ENCODE data around the gene UGGT1. TPM values are rescaled to one million over a fixed set of nuclear protein-coding genes. Genes with fewer than 3 reads are reported as not detected.

The UGGT1 gene
- total and polyA plus RNA-seq, 2 donors from 2014 or later, result 7.0 to 52.3 TPM

- no peak for DNase-seq
- no peak for FAIRE-seq
- H3K9me3 ChIP-seq (ENCODE audit: control insufficient read depth in 2 of 3, insufficient read depth in 1 of 3, low read length in 3 of 3), result no peaks in the 10 kb centered on the region
- no peaks in the 10 kb centered on the region for H3K27me3 ChIP-seq (ENCODE audit: control insufficient read depth, insufficient read depth, low read length)
- H3K4me3 ChIP-seq (ENCODE audit: low read length in 3 of 3), result no peak overlapping the region
- intact Hi-C loops (cut with DNase I), result no loop called here
- no peak overlapping the region for H3K9ac ChIP-seq (ENCODE audit: low read length in 3 of 3)
- no peak overlapping the region for H3K27ac ChIP-seq (ENCODE audit: low read depth in 2 of 2, low read length in 2 of 2)
- TF ChIP-seq CTCF (IDR thresholded peaks at IDR 0.05; ENCODE audit: borderline replicate concordance, extremely low read depth, insufficient read depth), result no peak
- no peaks in the 10 kb centered on the region for H3K36me3 ChIP-seq (ENCODE audit: control insufficient read depth in 2 of 3, insufficient read depth in 3 of 3, low read length in 3 of 3)
- no peaks in the 10 kb centered on the region for H3K4me1 ChIP-seq (ENCODE audit: control insufficient read depth in 2 of 3, insufficient read depth in 2 of 3, low read depth in 1 of 3, low read length in 3 of 3)
These were observed 147.1 kb downstream of the UGGT1 start for GRCh38 chr2:128237911-128238697.

GRCh38 chr2:128241896-128242295 is 150.9 kb downstream of the UGGT1 start:
- no peaks in the 10 kb centered on the region for H3K4me1 ChIP-seq (ENCODE audit: control insufficient read depth in 2 of 3, insufficient read depth in 2 of 3, low read depth in 1 of 3, low read length in 3 of 3)
- H3K9me3 ChIP-seq (ENCODE audit: control insufficient read depth in 2 of 3, insufficient read depth in 1 of 3, low read length in 3 of 3), result no peaks in the 10 kb centered on the region
- no peak for FAIRE-seq
- no peak overlapping the region for H3K27ac ChIP-seq (ENCODE audit: low read depth in 2 of 2, low read length in 2 of 2)
- no peak for TF ChIP-seq CTCF (IDR thresholded peaks at IDR 0.05; ENCODE audit: borderline replicate concordance, extremely low read depth, insufficient read depth)
- H3K27me3 ChIP-seq (ENCODE audit: control insufficient read depth, insufficient read depth, low read length), result no peaks in the 10 kb centered on the region
- intact Hi-C loops (cut with DNase I), result no loop called here
- H3K9ac ChIP-seq (ENCODE audit: low read length in 3 of 3), result no peak overlapping the region
- no peak overlapping the region for H3K4me3 ChIP-seq (ENCODE audit: low read length in 3 of 3)
- DNase-seq, result no peak
- H3K36me3 ChIP-seq (ENCODE audit: control insufficient read depth in 2 of 3, insufficient read depth in 3 of 3, low read length in 3 of 3), result no peaks in the 10 kb centered on the region

Other genes starting within 250 kb of the UGGT1 start
- 21.5 TPM for gene POLR2D, start 233.0 kb upstream of the UGGT1 start, total RNA-seq
- gene POLR2D, start 233.0 kb upstream of the UGGT1 start, polyA plus RNA-seq (ENCODE audit: insufficient read depth, low read depth, low replicate concordance), result 7.9 TPM
- 16.4 TPM for gene AMMECR1L, start 205.2 kb upstream of the UGGT1 start, total RNA-seq
- gene AMMECR1L, start 205.2 kb upstream of the UGGT1 start, polyA plus RNA-seq (ENCODE audit: insufficient read depth, low read depth, low replicate concordance), result 6.3 TPM
- gene SAP130, start 63.1 kb upstream of the UGGT1 start, total RNA-seq, result 17.5 TPM
- 6.2 TPM for gene SAP130, start 63.1 kb upstream of the UGGT1 start, polyA plus RNA-seq (ENCODE audit: insufficient read depth, low read depth, low replicate concordance)
- 73.9 TPM for gene HS6ST1, start 227.7 kb downstream of the UGGT1 start, total RNA-seq
- 49.6 TPM for gene HS6ST1, start 227.7 kb downstream of the UGGT1 start, polyA plus RNA-seq (ENCODE audit: insufficient read depth, low read depth, low replicate concordance)

All from kidney (tissue), 14 donors.